Measurements from ENCODE around the gene SBF2.

SBF2 gene

GRCh38 chr11:9733212-9733611, 560.8 kb downstream of the SBF2 start:
- TF ChIP-seq CTCF (conservative IDR thresholded peaks at IDR 0.05): no peak
- no peak overlapping the region for H3K27ac ChIP-seq

- no peak overlapping the region for H3K27ac ChIP-seq
- TF ChIP-seq CTCF (conservative IDR thresholded peaks at IDR 0.05): no peak
These were observed 561.6 kb downstream of the SBF2 start for GRCh38 chr11:9732453-9732852.

- TF ChIP-seq CTCF (conservative IDR thresholded peaks at IDR 0.05): no peak
- H3K27ac ChIP-seq: no peak overlapping the region
These were observed 562.8 kb downstream of the SBF2 start for GRCh38 chr11:9731256-9731655.
